ENCODE data around the gene PREP.

Gene PREP

GRCh38 chr6:105437236-105437635 is 34.4 kb upstream of the PREP start:
- POLR2A ChIA-PET: no interaction called here
- Histone ChIP-seq H3K4me1 (ENCODE audit: control extremely low read depth in 1 of 4, control insufficient read depth in 4 of 4, insufficient read depth in 4 of 4, low read length in 3 of 4) (no peaks in the 10 kb centered on the region), H3K9me3 (ENCODE audit: control extremely low read depth in 1 of 5, control insufficient read depth in 4 of 5, insufficient read depth in 2 of 5, low read depth in 1 of 5, low read length in 4 of 5) (no peaks in the 10 kb centered on the region), H3K4me3 (ENCODE audit: control insufficient read depth in 1 of 7, extremely low read depth in 1 of 7, insufficient read depth in 4 of 7, low read depth in 2 of 7, low read length in 6 of 7) (no peak overlapping the region), H3K36me3 (ENCODE audit: control insufficient read depth in 4 of 4, insufficient read depth in 4 of 4, low read length in 3 of 4) (no peaks in the 10 kb centered on the region), H3K27me3 (replicated peaks in 2 of 5; ENCODE audit: control insufficient read depth in 4 of 5, insufficient read depth in 5 of 5, low read length in 4 of 5) (no peaks in the 10 kb centered on the region), H3K27ac (ENCODE audit: insufficient read depth in 1 of 2, low read depth in 1 of 2, low read length in 2 of 2, poor library complexity in 1 of 2, severe bottlenecking in 2 of 2) (no peak overlapping the region)
- no CpG with 5 or more reads among the region's 2 CpGs for WGBS (ENCODE audit: insufficient coverage)
- DNase-seq: no peak
- CTCF ChIA-PET: no interaction called here

GRCh38 chr6:105433723-105434122 is 30.8 kb upstream of the PREP start:
- Histone ChIP-seq H3K27me3 (replicated peaks in 2 of 5; ENCODE audit: control insufficient read depth in 4 of 5, insufficient read depth in 5 of 5, low read length in 4 of 5) (no peaks in the 10 kb centered on the region), H3K4me1 (ENCODE audit: control extremely low read depth in 1 of 4, control insufficient read depth in 4 of 4, insufficient read depth in 4 of 4, low read length in 3 of 4) (no peaks in the 10 kb centered on the region), H3K4me3 (ENCODE audit: control insufficient read depth in 1 of 7, extremely low read depth in 1 of 7, insufficient read depth in 4 of 7, low read depth in 2 of 7, low read length in 6 of 7) (no peak overlapping the region), H3K9me3 (ENCODE audit: control extremely low read depth in 1 of 5, control insufficient read depth in 4 of 5, insufficient read depth in 2 of 5, low read depth in 1 of 5, low read length in 4 of 5) (no peaks in the 10 kb centered on the region), H3K27ac (ENCODE audit: insufficient read depth in 1 of 2, low read depth in 1 of 2, low read length in 2 of 2, poor library complexity in 1 of 2, severe bottlenecking in 2 of 2) (no peak overlapping the region), H3K36me3 (ENCODE audit: control insufficient read depth in 4 of 4, insufficient read depth in 4 of 4, low read length in 3 of 4) (no peaks in the 10 kb centered on the region)
- POLR2A ChIA-PET: no interaction called here
- DNase-seq: no peak
- 100% methylated on average over 1 of the region's 3 CpGs for WGBS (ENCODE audit: insufficient coverage)
- CTCF ChIA-PET: interaction anchor here (0.7 to 4.4 kb wide), 5 partner anchors 20 to 868 kb away, joined by 3 to 45 read pairs (median 3); no protein-coding TSS in a partner anchor

- H3K4me1 ChIP-seq (ENCODE audit: control extremely low read depth in 1 of 4, control insufficient read depth in 4 of 4, insufficient read depth in 4 of 4, low read length in 3 of 4): no peaks in the 10 kb centered on the region
- no peaks in the 10 kb centered on the region for H3K27me3 ChIP-seq (replicated peaks in 2 of 5; ENCODE audit: control insufficient read depth in 4 of 5, insufficient read depth in 5 of 5, low read length in 4 of 5)
- peak in 1 of 3 donors; percentile 5 for DNase-seq
- no peak overlapping the region for H3K27ac ChIP-seq (ENCODE audit: insufficient read depth in 1 of 2, low read depth in 1 of 2, low read length in 2 of 2, poor library complexity in 1 of 2, severe bottlenecking in 2 of 2)
- ChIA-PET POLR2A (no interaction called here), CTCF (interaction anchor here (0.7 to 4.4 kb wide), 7 partner anchors 19 to 869 kb away, joined by 3 to 45 read pairs (median 3); no protein-coding TSS in a partner anchor)
- no peak overlapping the region for H3K4me3 ChIP-seq (ENCODE audit: control insufficient read depth in 1 of 7, extremely low read depth in 1 of 7, insufficient read depth in 4 of 7, low read depth in 2 of 7, low read length in 6 of 7)
- 11% methylated on average over 1 of the region's 3 CpGs for WGBS (ENCODE audit: insufficient coverage)
- no peaks in the 10 kb centered on the region for H3K9me3 ChIP-seq (ENCODE audit: control extremely low read depth in 1 of 5, control insufficient read depth in 4 of 5, insufficient read depth in 2 of 5, low read depth in 1 of 5, low read length in 4 of 5)
- no peaks in the 10 kb centered on the region for H3K36me3 ChIP-seq (ENCODE audit: control insufficient read depth in 4 of 4, insufficient read depth in 4 of 4, low read length in 3 of 4)
Observed at GRCh38 chr6:105432797-105433196, 29.9 kb upstream of the PREP start.

GRCh38 chr6:105431226-105431625 is 28.3 kb upstream of the PREP start:
- WGBS (ENCODE audit: insufficient coverage): 29% methylated on average over 1 of the region's 2 CpGs
- ChIA-PET POLR2A (no interaction called here), CTCF (interaction anchor here (0.6 to 4.4 kb wide), 14 partner anchors 8 to 870 kb away, joined by 3 to 45 read pairs (median 4); no protein-coding TSS in a partner anchor)
- no peaks in the 10 kb centered on the region for H3K4me1 ChIP-seq (ENCODE audit: control extremely low read depth in 1 of 4, control insufficient read depth in 4 of 4, insufficient read depth in 4 of 4, low read length in 3 of 4)
- no peaks in the 10 kb centered on the region for H3K36me3 ChIP-seq (ENCODE audit: control insufficient read depth in 4 of 4, insufficient read depth in 4 of 4, low read length in 3 of 4)
- no peak overlapping the region for H3K4me3 ChIP-seq (ENCODE audit: control insufficient read depth in 1 of 7, extremely low read depth in 1 of 7, insufficient read depth in 4 of 7, low read depth in 2 of 7, low read length in 6 of 7)
- peak; percentile 52 to 75 (median 68) for DNase-seq
- H3K27ac ChIP-seq (ENCODE audit: insufficient read depth in 1 of 2, low read depth in 1 of 2, low read length in 2 of 2, poor library complexity in 1 of 2, severe bottlenecking in 2 of 2): no peak overlapping the region
- H3K9me3 ChIP-seq (ENCODE audit: control extremely low read depth in 1 of 5, control insufficient read depth in 4 of 5, insufficient read depth in 2 of 5, low read depth in 1 of 5, low read length in 4 of 5): no peaks in the 10 kb centered on the region
- no peaks in the 10 kb centered on the region for H3K27me3 ChIP-seq (replicated peaks in 2 of 5; ENCODE audit: control insufficient read depth in 4 of 5, insufficient read depth in 5 of 5, low read length in 4 of 5)

- no peaks in the 10 kb centered on the region for H3K27me3 ChIP-seq (replicated peaks in 2 of 5; ENCODE audit: control insufficient read depth in 4 of 5, insufficient read depth in 5 of 5, low read length in 4 of 5)
- no peaks in the 10 kb centered on the region for H3K4me1 ChIP-seq (ENCODE audit: control extremely low read depth in 1 of 4, control insufficient read depth in 4 of 4, insufficient read depth in 4 of 4, low read length in 3 of 4)
- no peaks in the 10 kb centered on the region for H3K36me3 ChIP-seq (ENCODE audit: control insufficient read depth in 4 of 4, insufficient read depth in 4 of 4, low read length in 3 of 4)
- POLR2A ChIA-PET: no interaction called here
- WGBS (ENCODE audit: insufficient coverage): 92% methylated on average over 1 of the region's 3 CpGs
- no peak overlapping the region for H3K27ac ChIP-seq (ENCODE audit: insufficient read depth in 1 of 2, low read depth in 1 of 2, low read length in 2 of 2, poor library complexity in 1 of 2, severe bottlenecking in 2 of 2)
- DNase-seq: no peak
- CTCF ChIA-PET: interaction anchor here (0.6 to 4.4 kb wide), 13 partner anchors 12 to 871 kb away, joined by 3 to 45 read pairs (median 4); no protein-coding TSS in a partner anchor
- no peaks in the 10 kb centered on the region for H3K9me3 ChIP-seq (ENCODE audit: control extremely low read depth in 1 of 5, control insufficient read depth in 4 of 5, insufficient read depth in 2 of 5, low read depth in 1 of 5, low read length in 4 of 5)
- no peak overlapping the region for H3K4me3 ChIP-seq (ENCODE audit: control insufficient read depth in 1 of 7, extremely low read depth in 1 of 7, insufficient read depth in 4 of 7, low read depth in 2 of 7, low read length in 6 of 7)
Observed at GRCh38 chr6:105430685-105431084, 27.8 kb upstream of the PREP start.

GRCh38 chr6:105429676-105430075 is 26.8 kb upstream of the PREP start:
- WGBS (ENCODE audit: insufficient coverage): 80% methylated on average over 1 of the region's 4 CpGs
- no peaks in the 10 kb centered on the region for H3K36me3 ChIP-seq (ENCODE audit: control insufficient read depth in 4 of 4, insufficient read depth in 4 of 4, low read length in 3 of 4)
- no peak for DNase-seq
- no peak overlapping the region for H3K27ac ChIP-seq (ENCODE audit: insufficient read depth in 1 of 2, low read depth in 1 of 2, low read length in 2 of 2, poor library complexity in 1 of 2, severe bottlenecking in 2 of 2)
- no peaks in the 10 kb centered on the region for H3K4me1 ChIP-seq (ENCODE audit: control extremely low read depth in 1 of 4, control insufficient read depth in 4 of 4, insufficient read depth in 4 of 4, low read length in 3 of 4)
- H3K4me3 ChIP-seq (ENCODE audit: control insufficient read depth in 1 of 7, extremely low read depth in 1 of 7, insufficient read depth in 4 of 7, low read depth in 2 of 7, low read length in 6 of 7): no peak overlapping the region
- POLR2A ChIA-PET: interaction anchor here (0.6 kb wide), 1 partner anchor 318 kb away, joined by 3 read pairs; no protein-coding TSS in a partner anchor
- no peaks in the 10 kb centered on the region for H3K9me3 ChIP-seq (ENCODE audit: control extremely low read depth in 1 of 5, control insufficient read depth in 4 of 5, insufficient read depth in 2 of 5, low read depth in 1 of 5, low read length in 4 of 5)
- CTCF ChIA-PET: interaction anchor here (0.6 to 4.4 kb wide), 7 partner anchors 48 to 856 kb away, joined by 3 to 45 read pairs (median 4); no protein-coding TSS in a partner anchor
- no peaks in the 10 kb centered on the region for H3K27me3 ChIP-seq (replicated peaks in 2 of 5; ENCODE audit: control insufficient read depth in 4 of 5, insufficient read depth in 5 of 5, low read length in 4 of 5)

GRCh38 chr6:105428342-105428957 is 25.6 kb upstream of the PREP start:
- ChIA-PET POLR2A (no interaction called here), CTCF (interaction anchor here (0.7 kb wide), 1 partner anchor 341 kb away, joined by 5 read pairs; no protein-coding TSS in a partner anchor)
- Histone ChIP-seq H3K9me3 (ENCODE audit: control extremely low read depth in 1 of 5, control insufficient read depth in 4 of 5, insufficient read depth in 2 of 5, low read depth in 1 of 5, low read length in 4 of 5) (no peaks in the 10 kb centered on the region), H3K4me1 (ENCODE audit: control extremely low read depth in 1 of 4, control insufficient read depth in 4 of 4, insufficient read depth in 4 of 4, low read length in 3 of 4) (no peaks in the 10 kb centered on the region), H3K27ac (ENCODE audit: insufficient read depth in 1 of 2, low read depth in 1 of 2, low read length in 2 of 2, poor library complexity in 1 of 2, severe bottlenecking in 2 of 2) (no peak overlapping the region), H3K36me3 (ENCODE audit: control insufficient read depth in 4 of 4, insufficient read depth in 4 of 4, low read length in 3 of 4) (no peaks in the 10 kb centered on the region), H3K4me3 (ENCODE audit: control insufficient read depth in 1 of 7, extremely low read depth in 1 of 7, insufficient read depth in 4 of 7, low read depth in 2 of 7, low read length in 6 of 7) (no peak overlapping the region), H3K27me3 (replicated peaks in 2 of 5; ENCODE audit: control insufficient read depth in 4 of 5, insufficient read depth in 5 of 5, low read length in 4 of 5) (no peaks in the 10 kb centered on the region)
- no peak for DNase-seq
- 100% methylated on average over 4 of the region's 5 CpGs for WGBS (ENCODE audit: insufficient coverage)

All from common myeloid progenitor, CD34-positive (primary cell).